ENCODE data around the gene SLFN12.
"Not testable (repeated sequence)": the region's sequence is repeated elsewhere in the genome, so short reads cannot be mapped to it uniquely, and the experiment has no call there.

SLFN12 gene

DNA sequence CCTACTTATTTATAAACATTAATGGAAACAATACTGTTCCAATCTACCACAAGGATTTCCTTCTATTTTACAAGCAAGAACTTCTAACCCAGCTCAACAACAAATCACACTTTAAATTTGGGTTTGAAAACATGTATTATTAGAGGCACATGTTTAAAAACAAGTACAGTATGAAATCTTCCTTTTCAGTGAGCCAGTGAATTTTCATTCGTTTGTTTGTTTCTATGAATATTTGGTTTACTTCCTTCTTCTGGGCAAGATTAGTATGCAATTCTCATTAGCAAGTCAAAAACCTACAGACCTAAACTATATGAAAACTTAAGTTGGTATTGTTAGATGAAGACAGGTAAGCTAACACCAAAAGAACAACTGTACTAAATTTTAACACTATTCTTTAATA is 25.7 kb downstream of the SLFN12 start:
- no peak for DNase-seq

GRCh38 chr17:35404360-35404759 is 27.9 kb downstream of the SLFN12 start:
- no peak for DNase-seq

DNA sequence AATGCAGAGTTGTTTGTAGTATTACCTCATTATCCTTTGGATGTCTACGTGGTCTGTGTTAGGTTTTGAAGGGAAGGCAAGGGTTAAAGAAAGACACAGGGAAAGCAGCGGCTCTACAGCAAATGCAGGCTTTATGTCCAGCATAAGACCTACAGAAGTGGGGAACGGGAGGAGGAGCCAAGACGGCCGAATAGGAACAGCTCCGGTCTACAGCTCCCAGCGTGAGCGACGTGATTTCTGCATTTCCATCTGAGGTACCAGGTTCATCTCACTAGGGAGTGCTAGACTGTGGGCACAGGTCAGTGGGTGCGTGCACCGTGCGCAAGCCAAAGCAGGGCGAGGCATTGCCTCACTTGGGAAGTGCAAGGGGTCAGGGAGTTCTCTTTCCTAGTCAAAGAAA is 38.5 kb downstream of the SLFN12 start:
- DNase-seq, result not testable (repeated sequence)

DNA sequence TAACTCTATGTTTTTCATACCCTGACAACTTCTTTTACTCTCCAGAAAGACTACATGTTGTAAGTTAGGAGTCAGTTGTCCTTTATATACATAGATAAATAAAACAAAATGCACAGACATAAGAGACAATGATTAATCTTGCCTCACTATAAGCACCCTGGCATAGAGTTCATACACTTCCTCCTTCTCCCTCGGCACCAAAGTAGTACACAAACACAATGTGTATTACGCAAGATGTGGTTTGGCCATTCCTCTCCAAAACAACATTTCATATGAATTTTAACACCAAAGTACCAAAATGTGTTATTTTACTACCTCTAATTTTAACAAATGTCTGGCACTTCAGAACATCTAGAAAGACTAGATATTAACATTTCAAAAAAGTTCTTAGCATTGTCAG is 41.6 kb downstream of the SLFN12 start:
- no peak for DNase-seq

GRCh38 chr17:35390156-35390555 is 42.1 kb downstream of the SLFN12 start:
- no peak for DNase-seq

DNA sequence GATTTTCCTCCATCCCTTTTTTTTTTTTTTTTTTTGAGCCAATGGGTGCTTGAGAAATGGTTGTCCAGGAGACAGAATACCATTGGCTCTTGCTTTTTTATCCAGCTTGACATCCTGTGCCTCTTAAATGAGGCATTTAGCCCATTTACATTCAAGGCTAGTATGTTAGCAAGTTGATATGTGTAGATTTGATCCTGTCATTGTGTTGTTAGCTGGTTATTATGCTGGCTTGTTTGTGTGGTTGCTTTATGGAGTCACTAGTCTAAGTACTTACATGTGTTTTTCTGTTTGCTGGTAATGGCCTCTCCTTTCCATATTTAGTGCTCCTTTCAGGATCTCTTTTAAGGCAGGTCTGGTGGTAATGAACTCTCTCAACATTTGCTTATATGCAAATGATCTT is 44.8 kb downstream of the SLFN12 start:
- DNase-seq, result no peak

DNA sequence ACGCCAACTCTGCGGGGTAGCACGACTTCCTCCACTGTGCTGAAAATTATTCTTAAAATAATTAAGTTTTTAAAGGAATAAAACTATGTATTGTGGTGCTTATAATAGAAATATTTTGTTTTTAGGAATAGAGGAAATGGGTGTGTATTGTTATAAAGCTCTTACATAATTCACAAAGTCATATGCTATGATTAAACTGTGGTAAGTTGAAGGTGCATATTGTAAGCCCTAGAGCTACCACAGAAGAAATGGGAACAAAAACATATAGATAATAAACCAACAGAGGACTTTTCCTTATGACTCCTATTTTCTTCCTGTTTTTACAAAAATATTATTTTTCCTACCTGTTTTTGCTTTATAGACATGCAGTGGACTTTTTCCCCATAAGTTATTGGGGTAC is 54.6 kb downstream of the SLFN12 start:
- no peak for DNase-seq

DNA sequence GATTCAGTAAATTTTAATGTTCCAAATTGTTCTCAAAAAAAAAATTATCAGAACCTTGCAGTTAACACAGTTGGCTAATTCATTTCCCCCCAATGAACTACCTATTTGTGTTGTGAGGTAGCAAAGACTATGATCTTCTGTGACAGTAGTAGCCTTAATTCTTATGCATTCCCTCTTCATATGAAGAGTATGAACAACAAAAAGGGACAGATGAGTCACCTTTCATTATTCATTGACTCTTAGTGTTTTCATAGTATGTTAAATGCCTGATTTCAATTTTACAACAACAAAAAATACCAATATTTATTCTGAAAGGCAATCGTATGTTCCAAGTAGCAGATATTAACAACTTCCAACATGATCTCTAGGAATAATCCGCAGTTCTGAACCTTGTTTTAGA is 55.2 kb downstream of the SLFN12 start:
- DNase-seq, result no peak

DNA sequence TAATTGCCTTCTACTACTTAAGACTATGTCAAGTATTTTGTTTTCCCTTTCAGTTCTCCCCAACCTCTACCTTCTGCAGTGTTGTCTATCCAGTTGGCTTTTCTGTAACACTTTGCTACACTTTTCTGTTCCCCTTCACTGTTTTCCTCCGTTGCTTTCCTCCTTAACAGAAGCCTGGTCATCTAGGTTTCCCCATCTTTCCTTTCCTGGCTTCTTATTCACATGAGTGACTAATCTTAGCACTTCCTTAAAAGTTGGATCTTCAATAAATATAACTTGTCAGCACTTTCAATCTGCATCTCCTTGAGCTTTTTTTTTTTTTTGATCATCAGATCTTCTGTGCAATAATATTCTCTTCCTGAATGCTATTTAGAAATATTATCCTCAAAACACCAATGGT is 56.1 kb downstream of the SLFN12 start:
- no peak for DNase-seq

- DNase-seq, result no peak
These were observed 57.4 kb downstream of the SLFN12 start for GRCh38 chr17:35374766-35375344.

- DNase-seq, result no peak
These were observed 58.1 kb downstream of the SLFN12 start for GRCh38 chr17:35373984-35374765.

DNA sequence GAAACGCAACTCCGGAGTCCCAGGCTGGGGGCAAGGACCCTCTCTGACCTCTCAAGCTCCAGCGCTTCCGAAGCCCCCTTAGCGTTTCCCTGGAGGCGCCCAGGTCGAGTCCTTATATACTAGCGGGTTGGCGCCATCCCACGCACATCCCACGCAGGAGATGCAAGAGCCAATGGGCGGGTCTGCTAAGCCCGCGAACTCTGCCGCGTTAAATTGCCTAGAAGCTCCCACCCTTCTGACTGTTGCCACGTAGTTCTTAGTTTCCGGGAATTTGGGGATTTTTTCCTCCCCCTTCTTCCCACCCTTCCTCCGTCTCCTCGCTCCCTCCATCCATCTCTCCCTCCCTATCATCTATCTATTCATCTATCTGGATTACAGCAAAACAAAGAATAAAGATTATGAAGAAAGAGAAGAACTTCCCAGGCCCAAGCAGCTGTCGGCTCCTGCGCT is 58.7 kb downstream of the SLFN12 start, which contains the start of gene SLFN11:
Gene SLFN11 (minus strand): TSS at position 88 of the 450 bp plus-strand sequence. CDS start 9,814 bp downstream, outside the sequence.
- peak; percentile 56 for DNase-seq

GRCh38 chr17:35372846-35373533 is 59.3 kb downstream of the SLFN12 start:
- DNase-seq, result peak; percentile 23

GRCh38 chr17:35371934-35372333 is 60.4 kb downstream of the SLFN12 start:
- no peak for DNase-seq

DNA sequence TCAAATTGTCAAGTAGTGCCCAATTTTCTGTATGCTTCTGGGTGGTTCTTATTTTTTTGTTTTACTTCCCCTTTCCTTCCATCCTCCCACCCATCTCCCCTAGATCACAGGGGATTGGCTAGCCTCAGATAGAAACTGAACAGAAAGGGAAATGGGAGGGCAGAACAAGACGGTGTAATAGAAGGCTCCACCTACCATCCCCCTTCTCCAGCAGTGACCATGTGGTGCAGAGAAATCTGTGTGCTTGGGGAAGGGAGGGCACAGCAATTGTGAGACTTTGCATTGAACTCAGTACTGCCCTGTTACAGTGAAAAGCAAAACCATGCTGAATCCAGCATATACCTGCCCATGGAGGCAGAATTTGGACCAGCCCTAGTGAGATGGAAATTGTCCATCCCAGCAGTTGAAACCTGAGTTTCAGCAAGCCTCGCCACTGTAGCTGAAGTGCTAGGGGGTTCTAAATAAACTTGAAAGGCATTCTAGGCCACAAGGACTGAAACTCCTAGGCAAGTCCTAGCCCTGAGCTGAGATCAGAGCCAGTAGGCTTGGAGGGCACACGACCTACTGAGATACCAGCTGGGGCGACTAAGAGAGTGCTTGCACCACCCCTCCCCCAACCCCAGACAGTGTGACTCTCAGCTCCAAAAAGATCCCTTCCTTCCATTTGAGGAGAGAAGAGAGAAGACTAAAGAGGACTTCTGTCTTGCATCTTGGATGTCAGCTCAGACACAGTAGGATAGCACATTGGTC is 64.0 kb downstream of the SLFN12 start:
- DNase-seq, result no peak

- no peak for DNase-seq
These were observed 71.3 kb downstream of the SLFN12 start for GRCh38 chr17:35361027-35361426.
